Adipose tissue (tissue), 3 donors: Measurements from ENCODE around the gene DDX59. TPM values are rescaled to one million over a fixed set of nuclear protein-coding genes. Genes with fewer than 3 reads are reported as not detected.
"Not testable (repeated sequence)": the region's sequence is repeated elsewhere in the genome, so short reads cannot be mapped to it uniquely, and the experiment has no call there.

Experiments
- H3K27ac ChIP-seq: one replicate; pipeline ENCODE4 v1.5.1; 2013; ENCODE audit warnings: low read depth, low read length
- WGBS, 3 donors: extraction: QIAGEN DNeasy Blood & Tissue Kit; methylation state at CpG; one replicate each; pipeline ENCODE4 v1.1.7; 2013; 5-methylcytosine and 5-hydroxymethylcytosine counted together
- polyA plus RNA-seq, 3 donors: library from polyadenylated mRNA; stranded (reverse); fragments of 200-250 nt; gene quantifications; one replicate each; pipeline ENCODE4 v1.2.3, GENCODE V29; 2013
- donor health status: healthy with polysubstance abuse.
- donor health status: Bipolar disorder and iron deficiency.
- donor health status: healthy.

Gene DDX59
- polyA plus RNA-seq, 3 donors, result 10.1 to 27.1 (median 10.8) TPM

DNA sequence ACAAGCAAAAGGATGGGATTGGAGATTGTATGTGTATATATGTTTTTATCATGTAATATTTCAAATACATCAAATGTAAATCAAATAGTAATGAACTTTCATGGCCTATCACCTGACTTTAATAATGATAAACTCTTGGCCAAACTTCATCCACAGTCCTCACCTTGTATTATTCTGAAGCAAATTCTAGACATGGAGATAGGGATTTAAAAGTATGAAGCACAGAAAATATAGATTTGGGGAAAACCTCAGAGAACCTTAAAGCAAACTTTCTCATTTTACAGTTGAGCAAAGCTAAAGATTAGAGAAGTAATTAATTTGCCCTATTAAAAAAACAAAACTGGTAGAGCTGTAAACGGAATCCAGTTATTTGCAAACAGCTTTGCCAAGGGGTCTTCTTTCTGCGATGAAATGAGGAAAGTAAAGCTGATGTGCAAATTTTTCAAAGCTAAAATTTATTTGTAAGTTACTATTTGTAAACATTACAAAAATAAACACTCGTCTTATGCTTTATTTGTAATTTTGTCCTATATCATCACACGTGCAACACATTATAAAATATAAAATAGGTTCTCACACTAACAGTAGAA lies 29.2 kb downstream of the DDX59 start:
- no peak overlapping the region for H3K27ac ChIP-seq
- WGBS, 3 donors, result 65 to 94% (median 94%) methylated on average over 4 of the region's 4 CpGs

DNA sequence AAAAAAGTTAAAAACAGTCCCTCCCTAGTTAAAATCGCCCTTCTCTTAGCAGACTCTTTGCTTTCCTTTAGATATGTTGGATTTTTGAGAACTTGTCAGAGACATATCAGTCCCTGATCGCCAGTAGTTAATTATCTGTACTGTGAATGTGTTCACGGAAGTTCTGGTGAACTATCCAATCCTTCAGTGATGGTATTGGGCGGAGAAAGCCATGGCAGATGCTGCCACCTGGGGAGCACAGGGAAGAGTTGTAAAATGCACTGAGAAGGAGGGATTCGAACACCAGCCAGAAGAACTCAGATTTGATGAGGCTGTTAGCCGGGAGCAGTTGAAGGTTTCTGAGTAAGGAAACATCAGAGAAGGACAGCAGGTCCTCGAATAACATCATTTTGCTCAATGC lies 31.6 kb downstream of the DDX59 start:
- no peak overlapping the region for H3K27ac ChIP-seq
- 81 to 92% (median 87%) methylated on average over 7 of the region's 7 CpGs for whole genome bisulfite sequencing, 3 donors

DNA sequence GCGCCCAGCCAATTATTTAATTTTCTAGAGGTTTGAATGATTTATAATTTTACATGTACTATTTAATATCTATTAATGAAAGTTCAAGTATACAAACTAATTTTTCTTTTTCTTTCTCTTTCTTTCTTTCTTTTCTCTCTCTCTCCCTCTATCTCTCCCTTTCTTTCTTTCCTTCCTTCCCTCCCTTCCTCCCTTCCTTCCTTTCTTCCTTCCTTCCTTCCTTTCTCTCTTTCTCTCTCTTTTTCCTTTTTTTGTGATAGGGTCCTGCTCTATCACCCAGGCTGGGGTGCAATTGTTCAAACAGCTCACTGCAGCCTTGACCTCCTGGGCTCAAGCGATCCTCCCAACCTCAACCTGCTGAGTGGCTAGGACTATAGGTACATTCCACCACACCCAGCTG lies 33.0 kb downstream of the DDX59 start:
- WGBS, 3 donors, result 91 to 97% (median 96%) methylated on average over 2 of the region's 2 CpGs

DNA sequence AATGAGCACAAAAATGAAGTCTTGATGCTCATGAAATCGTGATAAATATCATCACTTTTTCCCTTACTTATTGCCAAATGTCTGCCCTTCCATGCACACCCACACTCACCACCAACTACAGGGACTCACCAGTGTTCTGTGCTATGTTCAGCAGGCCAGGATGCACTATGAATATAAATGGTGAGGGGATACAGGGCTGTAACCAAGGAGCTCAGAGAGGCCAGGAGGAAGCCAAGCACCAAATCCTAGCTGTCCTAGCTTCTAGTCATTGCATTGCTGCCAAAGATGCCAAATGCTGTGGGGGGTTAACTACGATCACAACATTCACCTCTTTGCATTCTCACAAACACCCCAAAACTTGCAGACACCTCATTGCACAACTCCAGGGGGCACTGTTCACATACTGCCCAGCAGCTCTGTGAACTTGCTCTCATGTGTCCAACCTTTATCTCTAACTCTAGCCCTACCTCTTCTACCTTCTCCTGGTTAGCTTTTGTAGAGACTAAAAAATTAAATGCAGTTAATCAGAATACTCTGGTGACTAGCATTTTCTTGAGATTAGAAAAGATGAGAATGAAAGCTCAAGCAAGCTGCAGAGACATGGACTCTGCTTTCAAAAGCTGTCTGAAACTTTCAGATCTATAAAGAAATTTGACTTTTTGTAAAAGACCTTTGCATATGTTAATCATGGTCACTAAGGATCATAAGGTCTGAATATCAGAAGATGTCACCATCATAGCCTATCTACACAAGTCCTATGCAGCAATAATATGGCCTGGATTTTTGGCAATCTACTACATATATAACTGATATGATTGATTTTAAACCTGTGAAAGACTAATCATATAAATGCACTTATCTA lies 35.2 kb downstream of the DDX59 start:
- no peak overlapping the region for H3K27ac ChIP-seq
- WGBS, 3 donors, result 42% methylated on average over 2 of the region's 2 CpGs

More for the DNA sequence above, 33.0 kb downstream of the DDX59 start:
- no peak overlapping the region for H3K27ac ChIP-seq

DNA sequence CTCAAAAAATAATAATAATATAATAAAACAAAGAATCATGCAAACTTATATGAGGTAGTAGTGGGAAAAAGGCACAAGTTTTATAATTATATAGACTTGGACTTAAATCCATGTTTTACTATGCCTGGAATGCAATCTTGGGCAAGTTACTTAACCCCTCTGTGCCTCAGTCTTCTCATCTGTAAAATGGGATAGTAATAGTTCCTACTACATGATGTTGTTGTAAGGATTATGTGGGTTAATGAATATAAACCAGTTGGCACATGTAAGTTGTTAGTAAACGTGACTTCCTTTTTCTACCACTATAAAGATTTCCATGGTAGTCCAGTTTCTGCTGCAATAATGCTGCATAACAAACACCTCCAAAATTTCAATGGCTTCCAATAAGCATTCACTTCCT lies 38.3 kb downstream of the DDX59 start:
- H3K27ac ChIP-seq, result no peak overlapping the region
- 77 to 86% (median 81%) methylated on average over 1 of the region's 1 CpG for WGBS, 3 donors

DNA sequence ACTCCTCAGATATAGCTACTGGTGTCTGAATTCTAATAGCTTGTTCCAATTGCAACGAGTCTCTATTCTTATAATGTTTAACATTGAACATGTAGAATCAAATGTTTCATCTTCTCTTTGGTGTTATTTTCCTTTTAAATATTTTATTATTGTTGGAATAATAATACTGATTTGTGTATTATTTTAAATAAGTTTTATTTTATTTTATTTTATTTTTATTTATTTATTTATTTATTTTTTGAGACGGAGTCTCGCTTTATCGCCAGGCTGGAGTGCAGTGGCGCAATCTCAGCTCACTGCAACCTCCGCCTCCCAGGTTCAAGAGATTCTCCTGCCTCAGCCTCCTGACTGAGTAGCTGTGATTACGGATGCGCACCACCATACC lies 39.2 kb downstream of the DDX59 start:
- 95 to 97% (median 97%) methylated on average over 8 of the region's 8 CpGs for WGBS, 3 donors
- H3K27ac ChIP-seq, result not testable (repeated sequence)

DNA sequence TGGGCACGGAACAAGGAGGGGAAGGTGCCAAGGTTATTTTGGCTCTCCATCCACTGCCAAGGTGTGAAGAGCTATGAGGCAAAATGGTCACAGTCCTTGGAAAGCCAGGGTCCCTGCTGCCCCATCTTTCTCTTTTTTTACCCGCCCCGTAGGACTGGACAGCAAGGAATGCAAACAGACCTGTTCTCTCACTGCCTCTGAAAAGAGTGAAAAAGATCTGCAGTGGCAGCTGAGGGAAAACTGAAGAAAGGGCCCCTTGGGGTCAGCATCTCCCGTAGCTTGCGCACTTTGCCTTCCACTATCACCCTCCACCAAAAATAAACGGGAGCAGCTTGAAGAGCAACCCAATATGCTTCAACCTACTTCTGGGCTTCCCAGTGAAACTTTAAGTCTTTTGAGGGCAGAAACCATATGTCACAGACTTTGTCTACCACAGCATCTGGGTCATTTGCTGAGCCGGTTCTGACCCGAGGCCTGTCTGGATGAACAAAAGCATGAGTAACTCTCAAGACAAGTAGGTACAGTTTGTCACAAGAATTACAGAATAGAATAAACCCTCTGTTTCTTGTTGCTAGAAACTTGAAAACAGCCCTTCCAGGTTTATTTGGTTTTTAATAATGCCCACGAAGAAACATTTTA lies 39.7 kb downstream of the DDX59 start:
- 69 to 89% (median 84%) methylated on average over 9 of the region's 9 CpGs for WGBS, 3 donors
- H3K27ac ChIP-seq, result no peak overlapping the region

DNA sequence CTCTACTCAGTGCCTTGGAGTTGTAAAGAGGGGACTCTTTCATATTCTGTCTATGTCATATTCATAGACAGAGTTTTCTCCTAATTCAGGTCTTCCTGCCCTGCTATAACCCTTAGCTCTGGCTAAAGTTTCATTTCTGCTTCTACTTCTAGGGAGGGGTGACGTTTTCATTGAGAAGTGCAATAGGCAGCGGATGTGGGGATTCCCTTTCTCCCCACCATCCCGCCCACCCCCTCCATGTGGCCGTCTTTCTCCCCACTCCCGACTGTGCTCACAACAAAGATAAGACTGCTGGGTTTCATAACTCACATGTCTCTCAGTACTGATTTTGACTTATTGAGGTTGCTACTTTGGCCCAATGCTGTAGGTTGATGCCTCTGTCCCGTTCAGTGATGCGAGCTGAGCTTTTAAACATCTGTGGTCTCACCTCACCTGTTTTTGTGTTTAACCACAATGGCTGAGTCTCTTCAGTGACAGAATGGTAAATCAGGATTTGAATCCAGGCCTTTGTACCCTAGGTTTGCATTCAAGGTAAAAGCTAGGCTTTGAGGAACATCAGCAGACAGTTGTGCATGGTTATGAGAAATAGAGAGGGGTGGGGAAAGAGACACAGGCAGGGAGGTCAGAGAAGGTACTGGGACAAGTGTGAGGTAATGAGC lies 41.4 kb downstream of the DDX59 start:
- 65 to 81% (median 77%) methylated on average over 7 of the region's 7 CpGs for WGBS, 3 donors
- no peak overlapping the region for H3K27ac ChIP-seq

DNA sequence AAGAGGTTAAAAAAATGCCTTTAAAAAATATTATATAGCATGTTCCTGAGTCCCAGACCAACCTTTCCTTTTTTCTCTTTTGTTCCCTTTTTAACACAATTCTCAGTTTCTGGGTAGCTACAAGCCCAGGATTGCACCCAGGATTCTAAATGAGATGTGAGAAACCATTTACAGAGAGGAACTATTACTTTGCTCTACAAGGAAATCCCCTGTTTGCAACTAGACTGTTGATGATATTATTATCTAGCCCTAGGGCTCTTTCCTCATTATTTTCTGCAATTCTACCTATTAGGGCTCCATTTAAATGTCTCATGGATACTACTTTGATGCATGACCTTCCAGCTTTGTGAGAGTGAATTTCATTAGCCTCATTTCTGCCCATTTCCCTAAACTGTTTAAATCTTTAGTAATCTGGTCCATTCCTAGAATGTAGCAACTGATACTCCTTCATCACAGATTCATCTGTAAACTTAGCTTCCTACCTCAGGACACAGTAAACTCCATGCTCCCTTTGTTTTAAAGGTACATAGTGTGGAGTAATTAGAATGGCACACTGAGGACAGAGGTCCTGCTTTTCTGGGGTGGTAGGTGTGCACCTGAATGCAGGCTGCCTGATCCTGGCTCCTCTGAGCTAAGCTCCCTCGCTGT lies 42.0 kb downstream of the DDX59 start:
- H3K27ac ChIP-seq, result no peak overlapping the region
- WGBS, 3 donors, result 69 to 93% (median 83%) methylated on average over 1 of the region's 1 CpG

DNA sequence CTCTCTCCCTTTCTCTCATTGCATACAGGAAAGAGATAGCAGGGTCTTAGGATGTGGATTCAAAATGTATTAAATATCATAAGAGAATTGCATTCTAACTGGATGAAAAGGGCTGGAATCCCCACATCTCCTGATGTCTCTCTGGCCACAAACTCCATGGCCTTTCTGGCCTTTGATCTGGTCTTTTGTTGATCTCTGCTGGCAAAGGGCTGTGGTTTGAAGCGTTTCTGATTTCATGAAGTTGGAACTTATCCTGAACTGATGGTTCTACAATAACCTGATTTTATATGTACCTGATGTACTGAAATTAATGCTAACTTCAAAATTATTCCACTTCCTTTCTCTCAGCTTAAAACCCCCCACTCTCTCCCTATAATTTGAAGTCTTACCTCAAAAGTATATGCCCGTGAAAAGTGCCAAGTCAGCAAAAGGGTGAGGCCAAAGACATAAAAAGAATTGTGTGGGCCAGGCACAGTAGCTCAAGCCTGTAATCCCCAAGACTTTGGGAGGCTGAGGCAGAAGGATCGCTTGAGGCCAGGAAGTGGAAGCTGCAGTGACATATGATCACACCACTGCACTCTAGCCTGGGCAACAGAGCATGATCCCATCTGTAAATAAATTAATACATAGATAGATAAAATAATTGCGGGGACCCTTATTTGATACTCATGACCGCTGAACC lies 42.7 kb downstream of the DDX59 start:
- no peak overlapping the region for H3K27ac ChIP-seq
- 65 to 76% (median 75%) methylated on average over 5 of the region's 5 CpGs for WGBS, 3 donors

DNA sequence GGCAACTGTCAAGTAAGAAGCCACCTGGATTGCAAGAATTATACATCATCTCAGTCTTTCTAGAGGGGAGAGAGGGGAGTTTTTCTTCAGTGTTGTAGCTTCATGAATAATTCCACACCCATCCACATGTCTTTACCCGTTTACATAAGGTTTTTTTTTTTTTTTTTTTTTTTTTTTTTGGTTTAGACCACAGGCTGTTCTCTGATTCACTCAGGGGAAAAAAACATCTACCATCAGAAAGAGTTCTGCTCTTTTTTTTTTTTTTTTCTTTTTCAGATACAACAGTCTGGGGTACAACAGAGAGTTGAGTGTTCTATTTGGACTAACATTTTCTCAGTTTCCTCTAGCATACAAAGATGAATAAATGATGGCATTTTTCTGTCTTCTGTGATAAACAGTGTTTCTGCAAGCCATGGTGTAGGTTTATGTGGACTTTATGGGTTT lies 44.3 kb downstream of the DDX59 start:
- H3K27ac ChIP-seq, result no peak overlapping the region
- 14 to 42% (median 20%) methylated on average over 1 of the region's 1 CpG for WGBS, 3 donors

DNA sequence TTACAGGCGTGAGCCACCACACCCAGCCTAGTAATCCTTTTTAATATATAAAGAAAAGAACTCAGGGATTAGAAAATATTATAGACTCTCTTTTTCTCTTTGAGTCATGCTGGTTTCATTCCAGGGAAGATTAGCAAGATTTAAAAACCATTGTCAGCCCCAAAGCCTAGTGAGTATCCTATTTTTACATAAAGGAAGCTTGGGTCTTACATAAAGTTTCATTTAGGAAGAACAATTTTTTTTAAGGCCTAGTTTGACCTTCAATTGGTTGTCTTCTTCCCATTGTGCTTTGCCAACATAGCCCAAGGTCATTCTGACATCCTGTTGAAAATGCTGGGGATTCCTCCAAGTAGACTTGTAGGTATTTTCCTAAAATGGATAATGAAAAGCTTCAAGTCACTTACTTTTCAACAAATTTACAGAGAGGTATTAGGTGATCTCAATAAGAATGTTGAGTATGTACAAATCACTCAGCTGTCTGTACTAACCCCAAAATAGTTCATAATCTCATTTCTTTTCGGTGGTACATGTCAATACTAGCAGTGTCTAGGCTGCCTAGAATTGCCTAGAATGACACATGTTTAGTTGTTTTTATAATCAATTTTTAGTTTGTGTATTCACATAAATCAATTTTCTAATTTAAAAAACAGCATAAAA lies 44.9 kb downstream of the DDX59 start:
- H3K27ac ChIP-seq, result no peak overlapping the region

DNA sequence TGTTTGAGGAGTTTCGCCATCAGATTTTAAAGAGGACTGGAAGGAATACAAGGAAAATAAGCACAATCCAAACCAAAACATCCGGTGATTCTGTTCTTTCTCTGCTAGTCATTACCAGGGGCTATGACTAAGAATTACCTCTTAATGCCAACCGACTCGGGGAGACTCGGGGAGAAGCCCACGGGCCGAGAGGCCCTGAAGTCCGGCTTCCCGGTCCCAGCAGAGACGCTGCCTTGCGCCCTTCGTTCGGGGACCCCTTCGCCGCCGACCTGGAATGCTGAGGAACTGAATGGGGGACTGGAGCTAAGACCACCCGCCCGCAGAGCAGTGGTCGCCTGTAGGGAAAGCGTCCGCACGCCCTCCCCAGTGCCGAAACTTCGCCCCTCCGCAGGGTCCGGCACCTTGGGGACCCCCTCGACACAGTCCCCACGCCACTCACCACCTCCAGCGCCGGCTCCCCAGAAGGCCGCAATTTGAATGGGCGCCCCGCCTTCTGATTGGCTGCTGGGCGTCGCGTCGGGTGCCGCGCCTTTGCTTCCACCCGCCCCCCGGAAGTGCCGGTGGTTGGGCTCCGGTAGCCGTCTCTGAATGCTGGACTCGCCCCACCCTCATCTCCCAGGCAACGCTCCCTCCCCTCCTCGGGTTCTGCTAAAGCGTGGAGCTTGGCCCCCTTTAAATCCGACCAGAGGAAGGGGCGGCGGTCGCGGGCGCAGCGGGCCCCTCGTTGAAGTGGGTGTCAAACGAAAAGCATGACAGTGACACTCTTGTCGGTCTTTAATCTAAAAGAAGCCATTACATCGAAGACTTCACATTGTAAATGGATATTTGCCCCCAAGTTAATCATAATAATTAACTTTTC lies 49.2 kb downstream of the DDX59 start, which contains the start of gene KIF14:
Gene KIF14 (minus strand): TSS at position 479 of the 859 bp plus-strand sequence. CDS start 2,028 bp downstream, outside the sequence.
- H3K27ac ChIP-seq, result no peak within 1 kb of the TSS
- WGBS, 3 donors, result 0% methylated on average over 59 of the region's 59 CpGs

More for the DNA sequence above, 44.9 kb downstream of the DDX59 start:
- WGBS, 3 donors, result 76 to 87% (median 81%) methylated on average over 2 of the region's 2 CpGs

DNA sequence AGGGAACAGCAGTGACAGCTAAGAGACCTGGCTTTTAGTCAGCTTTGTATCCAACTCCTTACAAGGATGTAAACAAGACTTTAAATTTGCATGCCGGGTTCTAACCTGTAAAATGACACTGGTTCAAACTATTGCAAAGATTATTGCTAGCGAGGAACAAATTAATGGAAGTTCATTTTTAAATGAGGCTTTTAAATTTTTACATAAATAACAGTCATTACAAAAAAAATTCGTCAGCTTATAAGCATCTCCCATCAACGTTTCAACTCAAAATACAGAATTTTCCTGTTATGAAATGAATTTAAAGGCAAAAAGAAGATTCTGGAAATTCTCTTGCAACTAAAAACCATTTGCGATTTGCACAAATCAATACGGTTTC lies 49.8 kb downstream of the DDX59 start:
- H3K27ac ChIP-seq, result no peak overlapping the region
- WGBS, 3 donors, result 6 to 21% (median 20%) methylated on average over 6 of the region's 6 CpGs

DNA sequence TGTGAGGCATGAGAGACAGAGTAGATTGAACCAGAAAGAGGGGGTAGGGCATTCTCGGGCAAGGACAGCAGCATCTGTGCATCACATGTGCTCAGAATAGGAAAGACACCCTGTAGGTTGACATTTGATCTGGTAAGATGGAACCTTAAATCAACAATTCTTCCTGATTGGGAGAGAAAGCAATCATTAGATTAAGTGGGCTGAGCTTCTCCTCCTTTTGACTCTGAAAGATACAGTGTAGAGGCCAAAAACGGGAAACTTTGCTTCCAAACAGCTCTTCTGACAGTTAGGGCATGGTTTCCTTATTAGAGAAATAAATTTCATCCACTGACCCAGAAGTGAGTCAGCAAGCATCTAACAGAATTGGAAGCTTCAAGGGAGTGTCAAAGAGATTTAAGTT lies 58.9 kb downstream of the DDX59 start:
- no peak overlapping the region for H3K27ac ChIP-seq

DNA sequence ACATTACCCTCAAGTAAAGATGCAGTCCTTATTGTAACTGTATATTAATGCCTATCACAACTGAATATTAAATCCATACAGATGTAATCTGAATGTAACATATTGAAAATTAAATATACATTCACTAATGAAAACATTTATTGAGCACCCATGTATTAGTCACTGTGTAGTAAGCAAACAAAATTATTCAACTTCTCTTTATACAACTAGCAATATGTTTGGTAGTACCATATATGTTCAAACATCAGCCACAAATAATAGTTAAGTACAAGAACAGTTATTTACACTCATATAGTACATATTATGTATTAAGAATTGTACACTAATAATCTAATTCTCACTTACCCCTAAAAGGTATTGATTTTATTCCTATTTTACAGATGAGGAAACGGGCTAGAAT lies 67.1 kb downstream of the DDX59 start:
- H3K27ac ChIP-seq, result no peak overlapping the region
- WGBS, 3 donors, result 92 to 97% (median 95%) methylated on average over 1 of the region's 1 CpG

More for the DNA sequence above, 58.9 kb downstream of the DDX59 start:
- 39 to 70% (median 51%) methylated on average over 2 of the region's 2 CpGs for WGBS, 3 donors
